IMR-90 (cell line): Measurements from ENCODE around the gene TSSK3. TPM values are rescaled to one million over a fixed set of nuclear protein-coding genes. Genes with fewer than 3 reads are reported as not detected.

Source experiments
- ATAC-seq: fragments of 200-7000 bp; cut with Tn5 transposase; 2 replicates; pipeline ENCODE4 v1.9.1; 2020; ENCODE audit warnings: low read depth, mild to moderate bottlenecking, moderate library complexity
- BruUV-seq: library from RNA; stranded (reverse); fragments of 400-500 nt; replicated peaks from 2 replicates; lab custom pipeline; 2021; lab: Mats Ljungman, UMichigan
- CTCF ChIA-PET: fragments of 300-600 bp; formaldehyde crosslinking; extraction: SDS; loops from one replicate; lab custom pipeline; 2021; ENCODE audit warnings: antibody characterized with exemption; lab: Yijun Ruan, JAX
- POLR2A ChIA-PET: fragments of 300-600 bp; sonication (Branson Sonifier 250); formaldehyde crosslinking; loops from one replicate; lab custom pipeline; 2022; ENCODE audit warnings: antibody characterized with exemption; ENCODE audit not compliant: unreplicated experiment; lab: Charles Lee
- DNase-seq: peaks from one replicate; pipeline ENCODE4 v3.0.0; 2013
- H2AFZ ChIP-seq: replicated peaks from 2 replicates; pipeline ENCODE3; 2013; ENCODE audit warnings: low read length, mild to moderate bottlenecking; ENCODE audit not compliant: poor library complexity
- H2AK5ac ChIP-seq: 2 replicates; pipeline ENCODE4 v1.6.1; 2013; ENCODE audit warnings: low read depth, low read length, inconsistent platforms
- H2AK9ac ChIP-seq: replicated peaks from 2 replicates; pipeline ENCODE3; 2013; ENCODE audit warnings: mild to moderate bottlenecking, low read depth, low read length, moderate library complexity; ENCODE audit not compliant: poor library complexity
- H2BK120ac ChIP-seq: 2 replicates; pipeline ENCODE4 v1.6.1; 2013; ENCODE audit warnings: low read depth, low read length, inconsistent platforms
- H2BK15ac ChIP-seq: 3 replicates; pipeline ENCODE4 v1.6.1; 2013; ENCODE audit warnings: low read depth, low read length, inconsistent platforms
- H2BK20ac ChIP-seq: 2 replicates; pipeline ENCODE4 v1.6.1; 2013; ENCODE audit warnings: low read depth, mild to moderate bottlenecking, inconsistent platforms, low read length, moderate library complexity
- H2BK5ac ChIP-seq: 2 replicates; pipeline ENCODE4 v1.6.1; 2013; ENCODE audit warnings: mild to moderate bottlenecking, low read depth, low read length, inconsistent platforms; ENCODE audit not compliant: poor library complexity, severe bottlenecking
- H3K14ac ChIP-seq: replicated peaks from 2 replicates; pipeline ENCODE4 v1.6.1; 2013; ENCODE audit warnings: low read depth, low read length, inconsistent platforms
- H3K18ac ChIP-seq: 2 replicates; pipeline ENCODE4 v1.6.1; 2013; ENCODE audit warnings: low read depth, low read length, control low read depth
- H3K23ac ChIP-seq: 2 replicates; pipeline ENCODE4 v1.6.1; 2013; ENCODE audit warnings: low read depth, low read length, inconsistent platforms
- H3K27ac ChIP-seq: 2 replicates; pipeline ENCODE4 v1.5.1; 2013; ENCODE audit warnings: mild to moderate bottlenecking, control low read depth, low read length; ENCODE audit not compliant: insufficient read depth
- H3K27me3 ChIP-seq: 2 replicates; pipeline ENCODE4 v1.6.1; 2013; ENCODE audit warnings: low read length; ENCODE audit not compliant: control insufficient read depth, insufficient read depth
- H3K36me3 ChIP-seq: 2 replicates; pipeline ENCODE4 v1.6.1; 2013; ENCODE audit warnings: low read length, mixed read lengths; ENCODE audit not compliant: control insufficient read depth, insufficient read depth
- H3K4ac ChIP-seq: 2 replicates; pipeline ENCODE4 v1.6.1; 2013; ENCODE audit warnings: low read depth, low read length, inconsistent platforms
- H3K4me1 ChIP-seq: 2 replicates; pipeline ENCODE4 v1.6.1; 2013; ENCODE audit warnings: low read length, mixed read lengths; ENCODE audit not compliant: control insufficient read depth, insufficient read depth
- H3K4me2 ChIP-seq: 2 replicates; pipeline ENCODE4 v1.6.1; 2013; ENCODE audit warnings: low read depth, mild to moderate bottlenecking, control low read depth, low read length, moderate library complexity
- H3K4me3 ChIP-seq: 2 replicates; pipeline ENCODE4 v1.5.1; 2013; ENCODE audit warnings: low read depth, mild to moderate bottlenecking, control low read depth, low read length, moderate library complexity; ENCODE audit not compliant: insufficient read depth
- H3K56ac ChIP-seq: 2 replicates; pipeline ENCODE4 v1.6.1; 2013; ENCODE audit warnings: low read length, inconsistent platforms; ENCODE audit not compliant: insufficient read depth; ENCODE audit errors: extremely low read depth
- H3K79me1 ChIP-seq, 2 experiments: 2 replicates each; pipeline ENCODE4 v1.6.1; 2013; ENCODE audit warnings: low read length in 2 of 2, inconsistent platforms in 1 of 2, low read depth in 1 of 2
- H3K9ac ChIP-seq: 2 replicates; pipeline ENCODE4 v1.6.1; 2013; ENCODE audit warnings: low read depth, low read length, control low read depth
- H3K9me1 ChIP-seq: 2 replicates; pipeline ENCODE4 v1.6.1; 2013; ENCODE audit warnings: low read length, inconsistent platforms; ENCODE audit not compliant: insufficient read depth
- H3K9me3 ChIP-seq: 2 replicates; pipeline ENCODE4 v1.6.1; 2013; ENCODE audit warnings: low read length; ENCODE audit not compliant: control insufficient read depth, insufficient read depth
- H4K20me1 ChIP-seq: 2 replicates; pipeline ENCODE4 v1.6.1; 2013; ENCODE audit warnings: low read length, inconsistent platforms; ENCODE audit not compliant: insufficient read depth
- H4K5ac ChIP-seq: 2 replicates; pipeline ENCODE4 v1.6.1; 2013; ENCODE audit warnings: mild to moderate bottlenecking, low read depth, low read length, control low read depth
- H4K8ac ChIP-seq, 2 experiments: 2 replicates each; pipeline ENCODE4 v1.6.1; 2013; ENCODE audit warnings: low read depth in 2 of 2, low read length in 2 of 2, control low read depth in 1 of 2, inconsistent platforms in 1 of 2
- H4K91ac ChIP-seq: 2 replicates; pipeline ENCODE4 v1.6.1; 2013; ENCODE audit warnings: low read depth, low read length, inconsistent platforms; ENCODE audit not compliant: insufficient read depth
- BHLHE40 ChIP-seq: fragments of 150-350 bp; IDR thresholded peaks from 2 replicates; pipeline ENCODE4 v1.6.1; 2016; ENCODE audit warnings: mild to moderate bottlenecking, low read depth, low read length
- CHD1 ChIP-seq: IDR thresholded peaks from 2 replicates; pipeline ENCODE4 v1.6.1; 2012; ENCODE audit warnings: low read depth, low read length, improper control_type of control experiment
- CTCF ChIP-seq: conservative IDR thresholded peaks from 2 replicates; pipeline ENCODE4 v1.5.1; 2012; ENCODE audit warnings: mild to moderate bottlenecking, low read depth, low read length, improper control_type of control experiment
- ELK1 ChIP-seq: fragments of 150-350 bp; IDR thresholded peaks from 2 replicates; pipeline ENCODE4 v1.6.1; 2016; ENCODE audit warnings: low read depth, mild to moderate bottlenecking, low read length, moderate library complexity, borderline replicate concordance
- FOS ChIP-seq: fragments of 150-350 bp; IDR thresholded peaks from 2 replicates; pipeline ENCODE4 v1.6.1; 2016; ENCODE audit warnings: low read depth, low read length
- MAFK ChIP-seq: IDR thresholded peaks from 2 replicates; pipeline ENCODE4 v1.6.1; 2012; ENCODE audit warnings: low read depth, low read length, improper control_type of control experiment
- MXI1 ChIP-seq: IDR thresholded peaks from 2 replicates; pipeline ENCODE4 v1.6.1; 2012; ENCODE audit warnings: low read depth, mild to moderate bottlenecking, low read length, moderate library complexity, borderline replicate concordance
- NFE2L2 ChIP-seq: fragments of 150-350 bp; IDR thresholded peaks from 2 replicates; pipeline ENCODE4 v1.6.1; 2016; ENCODE audit warnings: low read depth, mild to moderate bottlenecking, low read length
- POLR2A ChIP-seq: IDR thresholded peaks from 2 replicates; pipeline ENCODE4 v1.6.1; 2012; ENCODE audit warnings: mild to moderate bottlenecking, low read depth, low read length
- RCOR1 ChIP-seq: IDR thresholded peaks from 2 replicates; pipeline ENCODE4 v1.6.1; 2012; ENCODE audit warnings: mild to moderate bottlenecking, low read length, improper control_type of control experiment; ENCODE audit not compliant: insufficient replicate concordance
- USF2 ChIP-seq: fragments of 150-350 bp; IDR thresholded peaks from 2 replicates; pipeline ENCODE4 v1.6.1; 2017; ENCODE audit warnings: mild to moderate bottlenecking, antibody characterized with exemption, low read length, low read depth
- WGBS, 2 experiments: methylation state at CpG; one replicate each; pipeline versions ENCODE4 v1.1.5 to v1.1.7; 2013; ENCODE audit warnings: missing lambda C conversion rate in 2 of 2; ENCODE audit not compliant: insufficient read length in 1 of 2; ENCODE audit errors: extremely low coverage in 2 of 2; 5-methylcytosine and 5-hydroxymethylcytosine counted together
- dilution Hi-C: fragments of 300-500 bp; cut with HindIII; formaldehyde crosslinking; loops from one replicate; pipeline ENCODE4 v1.14.3; 2018; ENCODE audit warnings: low sequenced_read_pairs; ENCODE audit not compliant: unreplicated experiment
- in situ Hi-C: fragments of 300-500 bp; cut with MboI; formaldehyde crosslinking; loops from 3 replicates; pipeline ENCODE4 v1.14.3; 2019; ENCODE audit warnings: low sequenced_read_pairs, inconsistent platforms, mixed read lengths
- intact Hi-C: fragments of 100-400 bp; cut with micrococcal nuclease; formaldehyde crosslinking; loops from 2 replicates; pipeline ENCODE4 v1.10.0; 2022
- polyA plus RNA-seq, 3 experiments: library from polyadenylated mRNA; depleted of rRNA; stranded (reverse); fragments of >200 nt; gene quantifications; 2 replicates each; pipeline ENCODE4 v1.2.3, GENCODE V29; 2012; ENCODE audit warnings: low replicate concordance in 1 of 3
- total RNA-seq: library from RNA; depleted of rRNA; stranded (reverse); fragments of >200 nt; gene quantifications from 2 replicates; pipeline ENCODE4 v1.2.3, GENCODE V29; 2012

TSSK3 gene
- total and polyA plus RNA-seq, 2 of the 4 experiments (the other 2 are of a cell fraction), result 0.96 TPM; not detected in 1

- H2BK15ac ChIP-seq, result no peak overlapping the region
- no peak overlapping the region for H3K14ac ChIP-seq
- WGBS, 2 experiments, result 86% methylated on average over 1 of the region's 11 CpGs; no CpG with 5 or more reads in 1 of the 2 experiments
- in situ Hi-C loops (loop anchor here (10.0 kb wide), 1 partner anchor 112 kb away; no protein-coding TSS in a partner anchor), dilution Hi-C loops (no loop called here), intact Hi-C loops (no loop called here)
- H3K4me2 ChIP-seq, result no peak overlapping the region
- no peaks in the 10 kb centered on the region for H3K9me3 ChIP-seq
- H4K91ac ChIP-seq, result no peak overlapping the region
- no peak overlapping the region for H4K8ac ChIP-seq
- CTCF ChIA-PET, result no interaction called here
- peaks cover 16% of the 10 kb centered on the region; the same call in 1 of the 2 replicates for H3K9me1 ChIP-seq
- H3K36me3 ChIP-seq, result peaks cover 59% of the 10 kb centered on the region
- H3K79me1 ChIP-seq, result peaks cover 10 to 72% of the 10 kb centered on the region in 2 experiments; a peak in 3 of 4 replicates
- no peak overlapping the region for H3K23ac ChIP-seq
- H4K20me1 ChIP-seq, result peaks cover 3% of the 10 kb centered on the region
- no peak overlapping the region for H2AFZ ChIP-seq
- no peak overlapping the region for H3K4ac ChIP-seq
- no peak overlapping the region for H4K5ac ChIP-seq
- no peaks in the 10 kb centered on the region for H3K4me1 ChIP-seq
- H3K4me3 ChIP-seq, result no peak overlapping the region
- H3K56ac ChIP-seq, result no peak overlapping the region
- no peak for TF ChIP-seq CHD1
- TF ChIP-seq BHLHE40, result no peak
- no peak for TF ChIP-seq USF2
- TF ChIP-seq MAFK, result no peak
- TF ChIP-seq NFE2L2, result no peak
- no peak for TF ChIP-seq RCOR1
- TF ChIP-seq FOS, result no peak
- no peak for TF ChIP-seq MXI1
- no peak for TF ChIP-seq POLR2A
- TF ChIP-seq CTCF, result no peak
- TF ChIP-seq ELK1, result no peak
- ATAC-seq (no peak), DNase-seq (no peak)
- POLR2A ChIA-PET, result no interaction called here
- no peak overlapping the region for H2AK9ac ChIP-seq
- no peak overlapping the region for H3K9ac ChIP-seq
- no peak overlapping the region for H2AK5ac ChIP-seq
- H3K27ac ChIP-seq, result no peak overlapping the region
- H2BK20ac ChIP-seq, result no peak overlapping the region
- no peak overlapping the region for H2BK120ac ChIP-seq
- no peak overlapping the region for H2BK5ac ChIP-seq
- no peak overlapping the region for H3K18ac ChIP-seq
- no peaks in the 10 kb centered on the region for H3K27me3 ChIP-seq
- BruUV-seq, result no TSS peak
These were observed 35.1 kb upstream of the TSSK3 start for GRCh38 chr1:32327204-32327603.
